NOMO-1 (cell line): Measurements from ENCODE around the gene HOXC4.
A peak's percentile ranks its signal among the peaks of the same experiment; 100 is the strongest.
"Not testable (repeated sequence)": the region's sequence is repeated elsewhere in the genome, so short reads cannot be mapped to it uniquely, and the experiment has no call there.

ENCODE experiments used
- DNase-seq, 2 experiments: peaks; one replicate each; lab custom pipeline; 2025; ENCODE audit not compliant: unreplicated experiment in 2 of 2; lab: John Stamatoyannopoulos, UW

HOXC4 gene

GRCh38 chr12:54053003-54053750, 458 bp upstream of the HOXC4 start:
- peak; percentile 52 to 60 for DNase-seq

GRCh38 chr12:54054742-54055194, 1.1 kb downstream of the HOXC4 start:
- DNase-seq = no peak

GRCh38 chr12:54055552-54055951, 1.9 kb downstream of the HOXC4 start:
- DNase-seq = no peak

- DNase-seq = no peak
Measured at GRCh38 chr12:54056110-54056509, 2.5 kb downstream of the HOXC4 start.

GRCh38 chr12:54058128-54058768, 4.6 kb downstream of the HOXC4 start:
- no peak for DNase-seq

GRCh38 chr12:54059668-54060067, 6.0 kb downstream of the HOXC4 start:
- DNase-seq = no peak

GRCh38 chr12:54060174-54060974, 6.7 kb downstream of the HOXC4 start:
- no peak for DNase-seq

GRCh38 chr12:54060975-54061778, 7.5 kb downstream of the HOXC4 start:
- DNase-seq = no peak

GRCh38 chr12:54065677-54066076, 12.0 kb downstream of the HOXC4 start:
- no peak for DNase-seq

GRCh38 chr12:54066408-54066807, 12.8 kb downstream of the HOXC4 start:
- DNase-seq = no peak

- DNase-seq = no peak
Measured at GRCh38 chr12:54068418-54069070, 14.9 kb downstream of the HOXC4 start.

- no peak for DNase-seq
Measured at GRCh38 chr12:54071942-54072341, 18.3 kb downstream of the HOXC4 start.

GRCh38 chr12:54074308-54074707, 20.7 kb downstream of the HOXC4 start:
- DNase-seq = no peak

GRCh38 chr12:54075409-54075808, 21.8 kb downstream of the HOXC4 start:
- DNase-seq = no peak

GRCh38 chr12:54075974-54076373, 22.3 kb downstream of the HOXC4 start:
- no peak for DNase-seq

GRCh38 chr12:54077843-54078242, 24.2 kb downstream of the HOXC4 start:
- not testable (repeated sequence) for DNase-seq

- DNase-seq = not testable (repeated sequence)
Measured at GRCh38 chr12:54079115-54079514, 25.5 kb downstream of the HOXC4 start.

GRCh38 chr12:54080008-54080924, 26.6 kb downstream of the HOXC4 start:
- DNase-seq = not testable (repeated sequence)

- not testable (repeated sequence) for DNase-seq
Measured at GRCh38 chr12:54081053-54081514, 27.4 kb downstream of the HOXC4 start.
